Sigmoid colon (tissue), 7 donors: ENCODE data around the gene SPEF2. TPM values are rescaled to one million over a fixed set of nuclear protein-coding genes. Genes with fewer than 3 reads are reported as not detected.

ENCODE experiments used
- DNase-seq: peaks from one replicate; pipeline ENCODE4 v3.0.0-alpha.2; 2019
- H3K27ac ChIP-seq, 4 donors: fragments of 200-600 bp; sonication (generic); one replicate each; pipeline ENCODE4 v1.5.1; 2016 to 2019; ENCODE audit warnings: mild to moderate bottlenecking in 1 of 4
- H3K27me3 ChIP-seq, 3 donors: fragments of 200-600 bp; sonication (generic); one replicate each; pipeline ENCODE4 v1.5.1; 2019; ENCODE audit warnings: mild to moderate bottlenecking in 1 of 3
- H3K36me3 ChIP-seq, 4 donors: fragments of 200-600 bp; sonication (generic); one replicate each; pipeline ENCODE4 v1.5.1; 2016 to 2019
- H3K4me1 ChIP-seq, 4 donors: fragments of 200-600 bp; sonication (generic); one replicate each; pipeline ENCODE4 v1.5.1; 2017 to 2019
- H3K4me3 ChIP-seq, 4 donors: fragments of 200-600 bp; sonication (generic); one replicate each; pipeline ENCODE4 v1.5.1; 2017 to 2019; ENCODE audit warnings: mild to moderate bottlenecking in 2 of 4, moderate library complexity in 1 of 4
- H3K9me3 ChIP-seq, 4 donors: fragments of 200-600 bp in 3 of 4; sonication (generic) in 3 of 4; one replicate each; pipeline versions ENCODE4 v1.5.1 to v1.6.1; 2013 to 2019
- EP300 ChIP-seq, 4 donors: sonication (generic); formaldehyde crosslinking; IDR thresholded peaks; one replicate each; pipeline ENCODE4 v1.6.1; 2017; ENCODE audit warnings: antibody characterized with exemption in 4 of 4
- POLR2A ChIP-seq, 2 donors: fragments of 450-650 bp; IDR thresholded peaks; one replicate each; pipeline ENCODE4 v1.6.1; 2016; ENCODE audit warnings: antibody characterized with exemption in 2 of 2, mild to moderate bottlenecking in 2 of 2, moderate library complexity in 2 of 2
- POLR2AphosphoS5 ChIP-seq, 4 donors: sonication (generic); formaldehyde crosslinking; IDR thresholded peaks; one replicate each; pipeline ENCODE4 v1.6.1; 2017; ENCODE audit warnings: antibody characterized with exemption in 4 of 4
- WGBS, 2 donors: extraction: QIAGEN DNeasy Blood & Tissue Kit; methylation state at CpG; one replicate each; pipeline ENCODE4 v1.1.7; 2013; 5-methylcytosine and 5-hydroxymethylcytosine counted together
- intact Hi-C: fragments of 100-400 bp; cut with DNase I; formaldehyde crosslinking; loops from one replicate; pipeline ENCODE4 v1.15.1; 2023
- polyA plus RNA-seq, 3 donors: library from polyadenylated mRNA; stranded (reverse); fragments of 200-250 nt; gene quantifications; one replicate each; pipeline ENCODE4 v1.2.3, GENCODE V29; 2013
- total RNA-seq, 4 donors: library from RNA; depleted of rRNA; stranded (reverse); fragments of >200 nt; gene quantifications; one replicate each; pipeline ENCODE4 v1.1.0, GENCODE V29; 2016
- TF ChIP-seq, protein P1 (sequence below), 4 experiments: fragments of 450-650 bp in 3 of 4; fragments of 200-600 bp in 1 of 4; IDR thresholded peaks; one replicate each; pipeline ENCODE4 v1.5.1; 2016 to 2019; ENCODE audit warnings: antibody characterized with exemption in 4 of 4, mild to moderate bottlenecking in 3 of 4, moderate library complexity in 2 of 4
- donor health status: healthy with polysubstance abuse.
- donor health status: Bipolar disorder and iron deficiency.
- donor health status: healthy.

Gene SPEF2
- total and polyA plus RNA-seq, 7 donors, result 0.92 to 5.5 (median 3.6) TPM

DNA sequence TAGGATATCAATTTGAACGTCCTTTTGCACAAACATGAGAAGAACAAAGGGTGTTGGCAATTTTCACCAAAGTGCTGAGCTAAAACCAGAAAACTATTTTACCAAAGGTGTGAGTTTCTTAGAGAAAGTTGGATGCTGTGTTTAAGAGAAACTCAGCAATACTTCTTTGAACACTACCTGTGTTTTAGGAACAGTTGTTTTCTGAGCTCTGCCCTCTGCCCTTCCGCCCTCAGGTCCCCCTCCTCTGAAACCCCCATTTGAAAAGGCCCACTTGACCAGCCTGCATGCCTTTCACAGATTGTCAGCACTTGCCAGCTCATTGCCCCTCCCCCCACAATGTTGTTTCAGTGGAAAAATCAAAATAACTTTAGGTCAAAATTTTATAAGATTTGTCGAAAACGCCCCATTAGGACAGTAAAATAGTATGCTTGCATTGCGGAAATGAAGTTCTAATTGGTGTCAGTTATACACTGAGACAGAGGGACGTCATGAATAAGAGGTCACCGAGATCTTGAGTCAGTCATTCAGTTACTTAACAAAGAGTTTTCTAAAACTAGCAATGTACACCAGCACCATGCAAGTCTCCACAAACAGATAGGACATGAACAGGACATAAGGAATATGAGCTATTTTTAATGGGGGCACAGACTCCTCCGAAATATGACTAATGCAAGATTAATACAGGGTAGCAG is 177.2 kb downstream of the SPEF2 start:
- intact Hi-C loops, result no loop called here
- 82 to 85% methylated on average over 8 of the region's 8 CpGs for WGBS, 2 donors

DNA sequence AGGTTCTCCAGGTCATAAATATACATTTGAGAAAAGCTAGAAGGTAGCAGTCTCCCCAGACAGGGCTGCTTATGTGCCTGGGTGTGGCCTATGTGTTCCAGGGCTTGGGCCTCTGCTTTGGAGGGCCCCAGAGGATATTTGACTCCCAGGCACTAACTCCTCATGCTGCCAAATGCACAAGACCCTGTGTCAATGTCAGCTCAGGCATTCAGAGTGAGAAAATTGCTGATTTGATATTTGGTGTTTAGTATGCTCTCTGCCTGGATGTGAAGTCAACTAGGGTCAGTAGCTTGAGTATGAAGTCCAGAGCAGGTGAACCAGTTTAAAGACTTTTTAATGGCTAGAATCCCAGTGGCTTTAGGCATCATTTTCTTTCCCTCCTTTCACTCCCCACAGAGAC is 181.5 kb downstream of the SPEF2 start:
- no peaks in the 10 kb centered on the region for H3K9me3 ChIP-seq
- TF ChIP-seq POLR2AphosphoS5 (IDR thresholded peaks at IDR 0.05) (no peak), EP300 (IDR thresholded peaks at IDR 0.05) (no peak), POLR2A (IDR thresholded peaks at IDR 0.05) (no peak)
- TF ChIP-seq, protein P1, sequence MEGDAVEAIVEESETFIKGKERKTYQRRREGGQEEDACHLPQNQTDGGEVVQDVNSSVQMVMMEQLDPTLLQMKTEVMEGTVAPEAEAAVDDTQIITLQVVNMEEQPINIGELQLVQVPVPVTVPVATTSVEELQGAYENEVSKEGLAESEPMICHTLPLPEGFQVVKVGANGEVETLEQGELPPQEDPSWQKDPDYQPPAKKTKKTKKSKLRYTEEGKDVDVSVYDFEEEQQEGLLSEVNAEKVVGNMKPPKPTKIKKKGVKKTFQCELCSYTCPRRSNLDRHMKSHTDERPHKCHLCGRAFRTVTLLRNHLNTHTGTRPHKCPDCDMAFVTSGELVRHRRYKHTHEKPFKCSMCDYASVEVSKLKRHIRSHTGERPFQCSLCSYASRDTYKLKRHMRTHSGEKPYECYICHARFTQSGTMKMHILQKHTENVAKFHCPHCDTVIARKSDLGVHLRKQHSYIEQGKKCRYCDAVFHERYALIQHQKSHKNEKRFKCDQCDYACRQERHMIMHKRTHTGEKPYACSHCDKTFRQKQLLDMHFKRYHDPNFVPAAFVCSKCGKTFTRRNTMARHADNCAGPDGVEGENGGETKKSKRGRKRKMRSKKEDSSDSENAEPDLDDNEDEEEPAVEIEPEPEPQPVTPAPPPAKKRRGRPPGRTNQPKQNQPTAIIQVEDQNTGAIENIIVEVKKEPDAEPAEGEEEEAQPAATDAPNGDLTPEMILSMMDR (IDR thresholded peaks at IDR 0.05), result no peak
- no peak overlapping the region for H3K27ac ChIP-seq
- intact Hi-C loops, result no loop called here
- DNase-seq, result no peak
- no peaks in the 10 kb centered on the region for H3K27me3 ChIP-seq
- H3K36me3 ChIP-seq, result no peaks in the 10 kb centered on the region
- no peak overlapping the region for H3K4me3 ChIP-seq
- peaks cover 0 to 4% (median 0%) of the 10 kb centered on the region in 4 donors for H3K4me1 ChIP-seq

More for the DNA sequence above, 177.2 kb downstream of the SPEF2 start:
- Histone ChIP-seq H3K36me3 (no peaks in the 10 kb centered on the region), H3K27me3 (no peaks in the 10 kb centered on the region), H3K4me3 (no peak overlapping the region), H3K27ac (no peak overlapping the region), H3K9me3 (no peaks in the 10 kb centered on the region), H3K4me1 (no peaks in the 10 kb centered on the region)
- TF ChIP-seq, protein P1 (IDR thresholded peaks at IDR 0.05), result no peak
- no peak for TF ChIP-seq POLR2AphosphoS5 (IDR thresholded peaks at IDR 0.05)
- no peak for TF ChIP-seq EP300 (IDR thresholded peaks at IDR 0.05)
- no peak for DNase-seq

DNA sequence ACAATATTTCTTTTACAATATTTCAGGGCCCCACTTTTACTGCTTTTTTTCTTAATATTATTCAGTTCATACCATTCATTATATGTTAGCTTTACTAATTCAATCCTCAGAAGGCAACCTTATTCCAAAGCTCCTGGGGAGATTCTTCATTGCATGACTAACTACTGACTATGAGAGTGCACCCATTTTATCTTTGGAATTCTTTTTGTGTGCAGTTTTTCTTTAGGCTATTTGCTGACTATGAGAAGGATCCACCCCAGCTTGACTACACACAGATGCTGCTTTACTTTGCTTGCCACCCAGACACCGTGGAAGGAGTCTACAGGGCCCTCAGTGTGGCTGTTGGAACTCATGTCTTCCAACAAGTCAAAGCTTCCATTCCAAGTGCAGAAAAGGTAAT is 182.1 kb downstream of the SPEF2 start:
- no peak overlapping the region for H3K27ac ChIP-seq
- TF ChIP-seq EP300 (IDR thresholded peaks at IDR 0.05) (no peak), POLR2AphosphoS5 (IDR thresholded peaks at IDR 0.05) (no peak), POLR2A (IDR thresholded peaks at IDR 0.05) (no peak)
- TF ChIP-seq, protein P1 (IDR thresholded peaks at IDR 0.05), result no peak
- intact Hi-C loops, result no loop called here
- H3K36me3 ChIP-seq, result no peaks in the 10 kb centered on the region
- no peak overlapping the region for H3K4me3 ChIP-seq
- DNase-seq, result no peak
- 92 to 97% methylated on average over 1 of the region's 1 CpG for WGBS, 2 donors
- no peaks in the 10 kb centered on the region for H3K9me3 ChIP-seq
- H3K4me1 ChIP-seq, result peaks cover 0 to 4% (median 0%) of the 10 kb centered on the region in 4 donors
- H3K27me3 ChIP-seq, result no peaks in the 10 kb centered on the region

DNA sequence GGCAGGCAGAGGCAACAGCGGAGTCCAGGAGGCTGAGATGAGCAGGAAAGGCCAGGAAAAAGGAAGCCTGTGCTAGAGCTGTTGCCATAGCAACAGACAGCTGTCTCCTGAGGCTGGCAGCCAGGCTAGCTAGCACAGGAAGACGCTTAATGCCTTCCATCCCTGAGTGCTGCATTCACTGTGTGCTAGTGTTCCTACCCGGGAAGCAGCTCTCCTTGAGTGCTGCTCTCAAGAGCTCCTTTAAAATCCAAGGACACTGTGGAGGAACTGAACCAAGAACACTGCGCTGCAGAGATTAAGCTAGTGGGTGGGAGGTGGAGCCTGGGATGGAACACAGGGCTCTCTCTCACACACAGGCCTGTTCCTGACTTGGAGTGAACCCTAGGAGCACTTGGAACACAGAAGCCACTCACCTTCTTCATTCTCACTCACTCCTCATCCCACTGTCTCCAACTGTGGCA is 185.6 kb downstream of the SPEF2 start:
- WGBS, 2 donors, result 35 to 41% methylated on average over 4 of the region's 4 CpGs

More for the DNA sequence above, 185.6 kb downstream of the SPEF2 start:
- Histone ChIP-seq H3K27me3 (no peaks in the 10 kb centered on the region), H3K4me1 (peaks cover 0 to 4% (median 0%) of the 10 kb centered on the region in 4 donors), H3K27ac (no peak overlapping the region), H3K9me3 (no peaks in the 10 kb centered on the region), H3K36me3 (no peaks in the 10 kb centered on the region), H3K4me3 (no peak overlapping the region)
- peak; percentile 66 for DNase-seq
- intact Hi-C loops, result no loop called here
- TF ChIP-seq, protein P1 (IDR thresholded peaks at IDR 0.05), result no peak
- TF ChIP-seq EP300 (IDR thresholded peaks at IDR 0.05) (no peak), POLR2A (IDR thresholded peaks at IDR 0.05) (no peak), POLR2AphosphoS5 (IDR thresholded peaks at IDR 0.05) (no peak)
